GM19240 (cell line): ENCODE data around the gene CASTOR1.

Experiments
- DNase-seq: peaks from one replicate; pipeline ENCODE4 v3.0.0; 2011; ENCODE audit warnings: low spot score; ENCODE audit not compliant: insufficient read length

CASTOR1 gene

GRCh38 chr22:30286331-30286730 is 3.0 kb downstream of the CASTOR1 start:
- DNase-seq, result no peak

GRCh38 chr22:30285846-30286200 is 3.5 kb downstream of the CASTOR1 start:
- DNase-seq, result no peak

GRCh38 chr22:30285176-30285845 is 4.0 kb downstream of the CASTOR1 start:
- DNase-seq, result no peak

- no peak for DNase-seq
Measured at GRCh38 chr22:30284666-30285065, 4.6 kb downstream of the CASTOR1 start.

GRCh38 chr22:30284172-30284571 is 5.1 kb downstream of the CASTOR1 start:
- DNase-seq, result no peak

- no peak for DNase-seq
Measured at GRCh38 chr22:30283342-30283741, 6.0 kb downstream of the CASTOR1 start.

GRCh38 chr22:30282616-30283046 is 6.7 kb downstream of the CASTOR1 start:
- no peak for DNase-seq

GRCh38 chr22:30280505-30280904 is 8.8 kb downstream of the CASTOR1 start:
- DNase-seq, result no peak

GRCh38 chr22:30279932-30280331 is 9.4 kb downstream of the CASTOR1 start:
- DNase-seq, result no peak

GRCh38 chr22:30279046-30279788 is 10.1 kb downstream of the CASTOR1 start:
- no peak for DNase-seq

GRCh38 chr22:30277547-30278344 is 11.6 kb downstream of the CASTOR1 start:
- no peak for DNase-seq

- DNase-seq, result no peak
Measured at GRCh38 chr22:30276039-30276438, 13.3 kb downstream of the CASTOR1 start.

GRCh38 chr22:30275625-30276024 is 13.7 kb downstream of the CASTOR1 start:
- DNase-seq, result no peak

- no peak for DNase-seq
Measured at GRCh38 chr22:30274437-30274812, 14.9 kb downstream of the CASTOR1 start.

- DNase-seq, result no peak
Measured at GRCh38 chr22:30273711-30274436, 15.4 kb downstream of the CASTOR1 start.

GRCh38 chr22:30272781-30273601 is 16.3 kb downstream of the CASTOR1 start:
- no peak for DNase-seq

- DNase-seq, result no peak
Measured at GRCh38 chr22:30270832-30271231, 18.5 kb downstream of the CASTOR1 start.

- no peak for DNase-seq
Measured at GRCh38 chr22:30268331-30268730, 21.0 kb downstream of the CASTOR1 start.

- no peak for DNase-seq
Measured at GRCh38 chr22:30267382-30268302, 21.7 kb downstream of the CASTOR1 start.
